ENCODE measurements around the gene DSCAML1. TPM values are rescaled to one million over a fixed set of nuclear protein-coding genes. Genes with fewer than 3 reads are reported as not detected.
A peak's percentile ranks its signal among the peaks of the same experiment; 100 is the strongest.

DSCAML1 gene
- total RNA-seq, 6 donors from 2014 or later = 0.30 to 3.1 (median 1.3) TPM

DNA sequence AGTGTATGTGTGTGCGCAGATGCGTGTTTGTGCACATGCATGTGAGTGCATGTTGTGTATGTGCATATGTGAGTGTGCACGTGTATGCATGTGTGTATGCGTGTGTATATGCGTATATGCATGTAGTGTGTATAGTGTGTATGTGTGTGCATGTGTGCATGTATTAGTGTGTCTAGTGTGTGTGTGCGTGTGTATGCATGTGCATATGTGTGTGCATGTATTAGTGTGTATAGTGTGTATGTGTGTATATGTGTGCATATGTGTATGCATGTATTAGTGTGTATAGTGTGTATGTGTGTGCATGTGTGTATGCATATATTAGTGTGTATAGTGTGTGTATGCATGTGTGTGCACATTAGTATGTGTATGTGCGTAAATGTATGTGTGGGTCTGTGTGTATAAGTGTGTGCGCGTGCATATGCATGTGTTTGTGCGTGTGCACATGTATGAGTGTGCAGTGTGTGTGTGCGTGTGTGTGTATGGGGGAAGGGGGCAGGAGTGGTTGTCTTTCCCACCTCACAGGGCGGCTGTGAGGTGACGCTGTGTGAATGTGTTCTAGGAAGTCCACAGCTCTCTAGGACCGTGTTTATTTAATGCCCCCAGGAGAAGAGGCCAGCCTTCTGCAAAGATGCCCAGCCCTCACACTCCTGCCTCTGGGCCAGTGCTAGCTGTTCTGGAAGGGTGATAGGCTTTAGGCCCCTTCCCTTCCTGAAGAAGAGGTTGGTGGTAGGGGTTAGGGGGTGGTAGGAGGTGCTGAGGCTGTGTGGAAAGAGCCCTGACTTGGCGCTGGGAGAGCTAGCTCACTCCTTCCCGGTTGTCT is 354.8 kb downstream of the DSCAML1 start:
- DNase-seq (no peak), ATAC-seq (ENCODE audit: low FRiP score in 2 of 2) (no peak)
- H3K36me3 ChIP-seq = no peaks in the 10 kb centered on the region
- no peaks in the 10 kb centered on the region for H3K27me3 ChIP-seq
- H3K9me3 ChIP-seq = no peaks in the 10 kb centered on the region
- no peak overlapping the region for H3K27ac ChIP-seq
- TF ChIP-seq POLR2AphosphoS5 (IDR thresholded peaks at IDR 0.05) (no peak), EP300 (IDR thresholded peaks at IDR 0.05) (no peak), POLR2A (IDR thresholded peaks at IDR 0.05) (no peak)
- TF ChIP-seq, protein P1, sequence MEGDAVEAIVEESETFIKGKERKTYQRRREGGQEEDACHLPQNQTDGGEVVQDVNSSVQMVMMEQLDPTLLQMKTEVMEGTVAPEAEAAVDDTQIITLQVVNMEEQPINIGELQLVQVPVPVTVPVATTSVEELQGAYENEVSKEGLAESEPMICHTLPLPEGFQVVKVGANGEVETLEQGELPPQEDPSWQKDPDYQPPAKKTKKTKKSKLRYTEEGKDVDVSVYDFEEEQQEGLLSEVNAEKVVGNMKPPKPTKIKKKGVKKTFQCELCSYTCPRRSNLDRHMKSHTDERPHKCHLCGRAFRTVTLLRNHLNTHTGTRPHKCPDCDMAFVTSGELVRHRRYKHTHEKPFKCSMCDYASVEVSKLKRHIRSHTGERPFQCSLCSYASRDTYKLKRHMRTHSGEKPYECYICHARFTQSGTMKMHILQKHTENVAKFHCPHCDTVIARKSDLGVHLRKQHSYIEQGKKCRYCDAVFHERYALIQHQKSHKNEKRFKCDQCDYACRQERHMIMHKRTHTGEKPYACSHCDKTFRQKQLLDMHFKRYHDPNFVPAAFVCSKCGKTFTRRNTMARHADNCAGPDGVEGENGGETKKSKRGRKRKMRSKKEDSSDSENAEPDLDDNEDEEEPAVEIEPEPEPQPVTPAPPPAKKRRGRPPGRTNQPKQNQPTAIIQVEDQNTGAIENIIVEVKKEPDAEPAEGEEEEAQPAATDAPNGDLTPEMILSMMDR (IDR thresholded peaks at IDR 0.05) = no peak
- whole genome bisulfite sequencing, 2 donors = 86 to 94% methylated on average over 14 to 16 of the region's 16 CpGs
- H3K4me3 ChIP-seq = no peak overlapping the region
- H3K4me1 ChIP-seq = no peaks in the 10 kb centered on the region

DNA sequence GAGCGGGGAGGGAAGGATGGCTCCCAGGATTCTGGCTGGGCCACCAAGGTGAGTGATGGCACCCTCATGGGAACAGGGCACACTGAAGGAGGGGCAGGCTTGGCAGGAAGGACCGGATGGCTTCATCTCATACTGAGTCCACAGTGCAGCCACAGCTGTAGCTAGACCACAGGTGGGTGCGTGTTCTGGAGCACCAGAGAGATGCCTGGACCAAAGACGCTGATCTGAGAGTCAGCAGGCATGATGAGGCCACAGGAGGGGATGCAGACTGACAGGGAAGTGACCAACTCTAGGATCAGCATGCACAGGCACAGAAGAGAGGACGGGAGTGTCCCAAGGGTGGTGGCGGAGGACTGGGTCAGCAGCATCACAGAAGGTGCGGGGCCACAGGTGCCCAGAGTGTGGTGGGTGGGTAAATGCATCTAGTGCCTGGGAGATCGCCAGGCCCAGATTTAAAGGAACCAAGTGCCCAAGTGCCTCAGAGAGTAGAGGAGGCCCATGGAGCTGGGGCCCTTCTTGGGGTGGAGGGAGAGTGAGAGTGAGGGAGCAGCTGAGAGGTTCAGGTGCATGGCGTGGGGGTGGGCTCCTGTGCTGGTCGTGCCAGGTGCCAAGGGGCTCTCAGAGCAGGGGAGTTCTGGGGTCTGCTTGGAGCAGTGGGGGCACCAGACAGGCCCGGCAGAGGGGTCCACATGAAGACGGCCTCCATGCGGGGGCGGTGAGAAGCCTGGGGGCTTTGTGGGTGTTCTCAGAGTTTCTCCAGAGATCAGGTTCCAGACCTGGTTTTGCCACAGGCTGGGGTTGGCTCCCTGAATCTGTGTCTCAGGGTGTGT is 355.7 kb downstream of the DSCAML1 start:
- 80 to 86% methylated on average over 13 to 14 of the region's 14 CpGs for WGBS, 2 donors
- H3K9me3 ChIP-seq = no peaks in the 10 kb centered on the region

DNA sequence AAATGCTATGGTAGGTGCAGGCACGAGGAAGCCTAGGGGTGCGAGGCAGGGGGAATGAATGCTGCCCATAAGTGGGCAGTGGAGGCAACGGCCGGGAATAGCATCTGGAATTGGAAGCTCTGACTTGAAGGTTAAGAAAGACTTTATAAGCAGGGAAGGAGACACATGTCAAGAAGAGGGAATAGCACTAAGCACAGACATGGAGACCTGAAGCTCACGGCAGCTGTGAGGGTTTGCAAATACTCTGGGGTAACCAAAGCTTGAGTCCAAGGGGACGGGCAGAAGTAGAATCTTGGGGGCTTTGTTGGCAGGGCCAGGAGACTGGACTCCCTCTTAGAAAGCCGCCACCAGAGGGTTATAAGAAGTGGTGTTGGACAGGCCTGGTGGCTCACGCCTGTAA is 356.8 kb downstream of the DSCAML1 start:
- no peaks in the 10 kb centered on the region for H3K9me3 ChIP-seq
- TF ChIP-seq EP300 (IDR thresholded peaks at IDR 0.05) = no peak
- TF ChIP-seq, protein P1 (IDR thresholded peaks at IDR 0.05) = no peak
- no peak for TF ChIP-seq POLR2A (IDR thresholded peaks at IDR 0.05)
- no peak for TF ChIP-seq POLR2AphosphoS5 (IDR thresholded peaks at IDR 0.05)
- DNase-seq = no peak
- H3K27me3 ChIP-seq = no peaks in the 10 kb centered on the region
- H3K36me3 ChIP-seq = peaks cover 0 to 2% (median 0%) of the 10 kb centered on the region in 4 donors
- no peak overlapping the region for H3K4me3 ChIP-seq
- 90 to 95% methylated on average over 8 of the region's 8 CpGs for WGBS, 2 donors
- H3K4me1 ChIP-seq = no peaks in the 10 kb centered on the region
- H3K27ac ChIP-seq = no peak overlapping the region
- no peak for ATAC-seq (ENCODE audit: low FRiP score in 2 of 2)

More for the DNA sequence above, 355.7 kb downstream of the DSCAML1 start:
- ATAC-seq (ENCODE audit: low FRiP score in 2 of 2) (no peak), DNase-seq (no peak)
- no peaks in the 10 kb centered on the region for H3K4me1 ChIP-seq
- H3K27me3 ChIP-seq = no peaks in the 10 kb centered on the region
- H3K4me3 ChIP-seq = no peak overlapping the region
- H3K36me3 ChIP-seq = no peaks in the 10 kb centered on the region
- H3K27ac ChIP-seq = no peak overlapping the region
- TF ChIP-seq POLR2A (IDR thresholded peaks at IDR 0.05) = no peak
- no peak for TF ChIP-seq EP300 (IDR thresholded peaks at IDR 0.05)
- no peak for TF ChIP-seq POLR2AphosphoS5 (IDR thresholded peaks at IDR 0.05)
- TF ChIP-seq, protein P1 (IDR thresholded peaks at IDR 0.05) = no peak

DNA sequence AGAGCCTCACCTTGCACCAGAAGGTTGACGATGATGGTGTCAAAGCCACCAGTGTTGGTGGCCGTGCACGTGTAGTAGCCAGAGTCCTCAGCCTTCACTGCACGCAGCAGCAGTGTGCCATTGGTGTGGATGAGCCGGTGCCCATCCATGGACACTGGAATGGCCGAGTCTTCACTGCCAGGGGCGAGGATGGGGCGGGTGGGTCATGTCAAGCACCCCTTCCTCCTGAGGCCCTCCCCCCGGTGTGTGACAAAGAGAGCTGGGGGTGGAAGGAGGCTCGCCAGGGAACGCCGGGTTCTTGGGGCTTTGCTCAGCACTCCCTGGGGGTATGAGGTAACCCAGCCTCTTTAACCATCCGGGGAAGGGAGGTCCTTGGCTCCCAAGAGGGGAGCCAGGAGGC is 357.8 kb downstream of the DSCAML1 start:
- Histone ChIP-seq H3K9me3 (no peaks in the 10 kb centered on the region), H3K4me1 (no peaks in the 10 kb centered on the region), H3K27ac (no peak overlapping the region), H3K27me3 (no peaks in the 10 kb centered on the region), H3K36me3 (peaks cover 0 to 5% (median 0%) of the 10 kb centered on the region in 4 donors), H3K4me3 (no peak overlapping the region)
- WGBS, 2 donors = 91 to 92% methylated on average over 4 to 5 of the region's 13 CpGs
- ATAC-seq (ENCODE audit: low FRiP score in 2 of 2) (no peak), DNase-seq (peak in 1 of 2 donors; percentile 49)
- TF ChIP-seq, protein P1 (IDR thresholded peaks at IDR 0.05) = no peak
- TF ChIP-seq EP300 (IDR thresholded peaks at IDR 0.05) = no peak
- no peak for TF ChIP-seq POLR2A (IDR thresholded peaks at IDR 0.05)
- no peak for TF ChIP-seq POLR2AphosphoS5 (IDR thresholded peaks at IDR 0.05)

All from upper lobe of left lung (tissue), 6 donors.